Stimulated activated CD4-positive, alpha-beta T cell treated with anti-CD3 and anti-CD28 coated beads, Interleukin-4, amount 100 ng/mL, for 24 hours (primary cell): Measurements from ENCODE around the gene PRKCA.
"Not testable (repeated sequence)": the region's sequence is repeated elsewhere in the genome, so short reads cannot be mapped to it uniquely, and the experiment has no call there.

Experiments used
- DNase-seq: peaks from one replicate; pipeline ENCODE4 v3.0.0-alpha.2; 2020

Gene PRKCA

DNA sequence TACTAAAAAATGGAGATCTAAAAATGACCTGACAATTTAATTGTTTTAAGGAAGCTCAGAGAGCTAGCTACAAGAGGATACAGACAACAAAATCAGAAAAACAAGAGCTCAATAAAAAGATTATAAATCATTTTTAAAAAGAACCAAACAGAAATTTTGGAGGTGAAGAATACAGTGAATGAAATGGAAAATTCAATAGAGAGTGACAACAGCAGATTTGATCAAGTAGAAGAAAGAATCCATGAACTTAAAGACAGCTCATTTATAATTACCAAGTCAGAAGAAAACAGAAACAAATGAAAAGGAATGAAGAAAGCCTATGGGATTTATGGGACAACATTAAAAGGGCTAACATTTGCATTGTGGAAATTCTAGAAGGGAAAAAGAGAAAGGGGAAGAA is 395.9 kb downstream of the PRKCA start:
- DNase-seq = no peak

DNA sequence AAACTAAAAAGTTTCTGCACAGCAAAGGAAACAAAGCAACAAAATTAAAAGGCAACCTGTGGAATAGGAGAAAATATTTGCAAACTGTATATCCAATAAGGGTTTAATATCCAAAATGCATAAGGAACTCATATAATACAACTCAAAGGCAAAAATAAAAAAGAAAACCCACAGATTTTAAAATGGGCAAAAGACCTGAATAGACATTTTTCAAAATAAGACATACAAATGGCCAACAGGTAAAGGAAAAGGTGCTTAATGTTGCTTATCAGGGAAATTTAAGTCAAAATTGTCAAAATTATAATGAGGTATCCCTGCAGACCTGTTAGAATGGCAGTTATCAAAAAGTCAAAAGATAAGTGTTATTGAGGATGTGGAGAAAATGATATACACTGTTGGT is 399.0 kb downstream of the PRKCA start:
- no peak for DNase-seq

DNA sequence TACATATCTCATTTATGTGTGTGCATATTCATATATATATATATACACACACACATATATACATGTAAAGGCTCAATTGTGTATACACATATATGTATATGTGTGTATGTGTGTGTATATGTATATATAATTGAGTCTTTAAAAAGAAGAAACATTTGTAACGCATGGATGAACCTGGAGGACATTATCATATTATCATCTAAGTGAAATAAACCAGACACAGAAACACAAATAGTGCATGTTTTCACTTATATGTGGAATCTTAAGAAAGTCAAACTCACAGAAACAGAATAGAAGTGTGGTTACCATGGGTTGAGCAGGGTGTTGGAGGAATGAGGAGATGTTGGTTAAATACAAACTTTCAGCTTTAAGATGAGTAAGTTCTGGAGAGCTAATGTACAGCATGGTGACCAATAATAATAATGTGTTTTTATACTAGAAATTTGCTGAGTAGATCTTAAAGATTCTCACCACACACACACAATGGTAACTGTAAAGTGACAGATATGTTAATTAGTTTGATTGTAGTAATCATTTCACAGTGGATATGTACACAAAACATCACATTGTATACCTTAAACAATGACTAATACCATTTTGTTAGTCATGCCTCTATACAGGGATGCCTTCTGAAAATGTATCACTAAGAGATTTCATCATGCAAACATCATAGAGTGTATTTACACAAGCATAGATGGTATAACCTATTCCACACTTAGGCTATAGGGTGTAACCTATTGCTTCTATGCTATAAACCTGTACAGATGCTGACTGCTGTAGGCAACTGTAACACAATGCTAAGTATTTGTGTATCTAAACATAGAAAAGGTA is 399.9 kb downstream of the PRKCA start:
- no peak for DNase-seq

DNA sequence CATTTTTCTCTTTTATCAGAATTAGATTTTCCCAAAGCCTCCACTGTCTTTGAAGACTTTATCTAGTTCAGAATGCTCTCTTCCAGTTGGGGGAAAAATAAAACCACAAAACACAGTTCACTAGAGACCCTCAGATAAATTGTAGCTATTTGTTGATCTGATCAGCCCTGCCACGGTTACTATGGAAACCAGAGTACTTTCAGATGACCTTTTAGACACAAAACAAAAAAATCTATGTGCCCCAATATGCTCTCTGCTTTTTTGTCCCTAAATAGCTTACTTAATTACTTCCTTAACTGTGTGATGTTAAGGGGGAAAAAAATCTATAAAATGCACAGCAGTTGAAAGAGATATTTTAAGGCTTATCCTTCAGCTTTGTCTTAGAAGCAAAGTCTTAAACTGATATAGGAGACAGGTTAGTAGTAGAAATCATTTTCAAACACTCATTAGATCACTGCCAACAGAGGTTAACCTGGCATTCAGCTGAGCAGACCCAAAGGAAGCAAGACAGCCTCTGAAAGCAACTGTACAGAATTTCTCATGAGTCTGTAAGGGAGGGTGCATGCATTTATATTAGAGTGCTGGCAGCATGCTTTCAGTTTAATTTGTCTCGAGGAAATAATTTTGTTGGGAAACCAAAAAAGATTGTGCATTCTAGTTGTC is 402.6 kb downstream of the PRKCA start:
- DNase-seq = no peak

DNA sequence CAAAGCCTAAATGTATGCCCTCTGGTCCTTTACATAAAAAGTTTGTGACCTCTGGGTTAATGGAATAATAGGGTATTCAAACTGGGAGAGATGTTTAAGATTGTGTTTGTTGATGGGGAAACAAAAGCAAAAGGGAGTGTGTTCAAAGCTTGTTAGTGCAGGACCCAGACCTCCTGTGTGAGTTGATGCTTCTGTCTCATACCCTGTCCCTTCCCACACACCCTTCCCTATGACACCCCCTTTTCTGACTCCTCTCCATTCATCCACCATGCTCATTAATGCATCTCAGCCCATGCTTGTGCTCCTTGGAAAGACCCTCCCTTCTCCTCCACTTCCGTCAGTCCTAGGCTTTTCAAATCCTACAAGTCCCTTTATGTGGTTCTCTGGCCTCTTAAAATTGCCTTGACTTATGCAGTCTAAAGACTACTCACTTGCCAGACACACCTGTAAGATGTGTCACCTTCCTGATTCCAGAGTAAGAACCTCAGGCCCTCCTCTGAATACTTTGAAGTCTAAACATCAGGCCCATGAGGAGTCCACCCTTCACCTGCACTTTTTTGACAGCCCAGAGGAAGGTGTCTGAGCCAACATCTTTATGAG is 404.5 kb downstream of the PRKCA start:
- no peak for DNase-seq

DNA sequence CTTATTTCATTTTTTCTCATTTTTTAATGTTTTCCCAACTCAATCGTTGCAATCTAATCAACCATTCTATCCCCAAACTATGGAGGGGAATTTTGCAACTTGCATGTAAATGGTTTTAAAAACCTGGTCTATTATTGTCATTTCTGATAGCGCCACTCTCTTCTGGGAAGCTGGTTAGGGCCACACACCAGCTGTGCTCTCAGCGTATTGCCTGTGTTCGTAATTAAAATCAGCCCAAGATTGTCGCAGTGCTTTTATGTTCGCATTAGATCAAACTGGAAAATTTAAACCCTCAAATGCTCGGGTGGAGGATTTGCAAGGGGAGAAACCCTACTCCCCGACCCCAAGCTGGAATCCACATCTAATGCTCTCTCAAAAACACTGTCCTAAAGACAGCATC is 409.0 kb downstream of the PRKCA start:
- DNase-seq = no peak

DNA sequence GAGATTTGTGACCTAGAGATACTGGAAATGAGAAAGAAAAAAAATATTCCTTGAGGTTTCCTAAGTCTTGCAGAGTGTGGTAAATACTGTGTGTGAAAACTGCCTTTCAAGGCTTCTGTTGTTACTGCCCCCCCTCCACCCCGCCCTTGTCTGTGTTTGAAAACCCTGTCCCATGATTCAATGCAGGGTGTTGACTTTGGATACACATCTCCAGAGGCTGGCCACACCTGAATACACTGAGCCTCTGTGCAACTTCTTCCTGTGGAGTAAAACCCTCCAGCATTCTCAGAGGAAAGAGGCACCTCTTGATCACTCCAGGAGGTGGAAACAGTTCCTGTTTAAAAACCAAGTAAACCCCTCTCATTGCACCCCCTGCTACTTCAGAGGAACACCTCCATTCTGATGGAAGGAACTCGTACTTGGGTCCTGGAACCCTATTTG is 409.5 kb downstream of the PRKCA start:
- DNase-seq = no peak

DNA sequence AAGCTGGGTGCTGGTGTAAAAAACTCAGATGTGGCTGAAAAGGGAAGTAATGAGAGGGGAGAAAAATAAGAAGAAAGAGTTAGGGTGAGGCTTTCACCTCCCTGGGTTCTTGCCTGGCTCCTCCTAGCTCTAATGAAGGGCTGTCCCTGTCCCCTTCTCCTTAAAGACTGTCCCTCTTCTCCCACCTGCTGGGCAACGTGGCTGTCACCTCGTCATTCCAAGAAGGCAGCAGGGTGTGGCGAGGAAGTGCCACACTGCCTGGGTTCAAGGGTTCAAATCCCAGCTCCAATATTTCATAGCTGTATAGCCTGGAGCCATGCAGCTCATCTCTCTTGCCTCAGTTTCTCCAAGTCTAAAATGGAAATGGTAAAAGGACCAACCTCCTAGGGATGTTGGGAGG is 410.0 kb downstream of the PRKCA start:
- no peak for DNase-seq

DNA sequence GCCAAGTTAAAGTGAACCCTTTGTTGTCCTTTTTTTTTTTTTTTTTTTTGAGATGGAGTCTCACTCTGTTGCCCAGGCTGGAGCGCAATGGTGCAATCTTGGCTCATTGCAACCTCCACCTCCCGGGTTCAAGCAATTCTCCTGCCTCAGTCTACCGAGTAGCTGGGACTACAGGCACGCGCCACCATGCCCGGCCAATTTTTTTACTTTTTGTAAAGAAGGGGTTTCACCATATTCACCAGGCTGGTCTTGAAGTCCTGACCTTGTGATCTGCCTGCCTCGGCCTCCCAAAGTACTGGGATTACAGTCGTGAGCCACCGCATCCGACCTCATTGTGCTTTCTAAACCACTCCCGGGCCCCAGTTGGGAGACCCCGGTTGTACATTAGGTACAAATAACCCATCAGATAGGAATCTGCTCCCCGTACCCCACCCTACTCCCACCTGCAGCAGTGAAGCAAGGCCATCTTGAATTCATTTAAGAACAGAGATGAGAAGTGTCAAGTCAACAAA is 410.7 kb downstream of the PRKCA start:
- DNase-seq = not testable (repeated sequence)

DNA sequence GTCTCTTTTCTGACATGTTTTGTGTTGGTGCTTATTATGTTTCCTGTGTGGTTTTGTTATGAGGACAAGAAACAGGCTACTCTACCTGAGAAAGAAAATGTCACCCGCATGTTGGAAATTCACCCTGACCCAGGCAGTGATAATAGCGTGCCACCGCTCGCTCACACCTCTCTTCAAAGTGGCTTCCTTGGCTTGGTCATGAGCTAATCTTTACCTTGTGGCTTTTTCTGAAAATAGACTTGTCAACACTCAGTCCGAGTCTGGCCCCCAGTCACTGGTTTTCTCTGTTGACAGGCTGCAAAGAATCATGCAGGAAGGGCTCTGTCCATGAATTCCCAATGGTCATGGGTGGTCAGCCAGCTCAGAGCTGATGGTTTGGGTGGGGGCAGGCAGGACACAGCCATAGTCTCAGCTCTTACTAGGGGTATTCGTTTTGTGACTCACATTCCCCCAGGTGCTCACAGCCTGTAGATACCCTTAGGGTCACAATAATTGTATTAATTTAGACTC is 411.2 kb downstream of the PRKCA start:
- DNase-seq = peak; percentile 14

DNA sequence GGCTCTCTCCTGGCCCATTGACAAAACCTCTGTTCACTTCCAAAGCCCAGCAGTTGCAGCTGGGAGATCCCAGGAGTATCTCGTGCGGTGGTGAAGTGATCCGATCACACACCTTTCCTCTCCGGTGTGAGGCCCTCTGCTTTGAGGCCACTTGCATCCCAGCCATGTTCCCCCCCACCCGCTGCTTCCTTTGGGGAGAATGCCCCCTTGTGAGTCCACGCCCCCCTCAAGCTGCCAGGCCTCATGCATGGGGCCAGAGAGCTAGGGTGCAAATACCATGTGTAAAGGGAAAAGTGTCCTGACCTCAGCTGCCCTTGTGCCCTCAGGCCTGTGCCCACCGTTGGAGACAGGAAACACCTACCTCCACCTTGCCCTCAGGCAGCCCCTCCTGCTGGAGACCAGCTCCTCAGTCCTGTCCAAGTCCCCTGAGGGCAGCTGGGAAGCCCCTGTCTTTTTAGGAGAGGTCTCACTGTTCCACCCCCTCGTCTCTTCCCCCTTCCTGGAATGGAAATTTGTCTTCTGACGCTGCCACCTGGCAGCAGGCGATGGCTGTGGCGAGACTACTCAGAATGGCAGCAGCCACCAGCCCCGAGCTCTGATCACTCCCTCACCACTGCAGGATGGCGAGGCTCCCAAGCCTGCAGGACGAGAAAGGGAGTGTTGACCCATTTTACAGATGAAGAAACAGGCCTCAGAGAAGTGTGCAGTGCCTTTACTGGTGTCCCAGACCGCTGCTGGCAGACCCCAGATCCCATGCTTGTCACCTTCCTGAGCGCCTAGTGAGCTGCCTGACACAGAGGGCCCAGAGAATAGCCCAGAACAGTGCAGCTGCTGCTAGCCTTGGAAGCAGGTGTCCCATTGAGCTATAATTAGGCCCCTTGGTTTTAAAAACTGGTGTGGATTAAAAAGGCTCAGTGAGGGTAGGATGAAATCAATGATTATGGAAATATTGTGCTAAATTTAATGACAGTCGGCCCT is 411.9 kb downstream of the PRKCA start:
- DNase-seq = no peak

DNA sequence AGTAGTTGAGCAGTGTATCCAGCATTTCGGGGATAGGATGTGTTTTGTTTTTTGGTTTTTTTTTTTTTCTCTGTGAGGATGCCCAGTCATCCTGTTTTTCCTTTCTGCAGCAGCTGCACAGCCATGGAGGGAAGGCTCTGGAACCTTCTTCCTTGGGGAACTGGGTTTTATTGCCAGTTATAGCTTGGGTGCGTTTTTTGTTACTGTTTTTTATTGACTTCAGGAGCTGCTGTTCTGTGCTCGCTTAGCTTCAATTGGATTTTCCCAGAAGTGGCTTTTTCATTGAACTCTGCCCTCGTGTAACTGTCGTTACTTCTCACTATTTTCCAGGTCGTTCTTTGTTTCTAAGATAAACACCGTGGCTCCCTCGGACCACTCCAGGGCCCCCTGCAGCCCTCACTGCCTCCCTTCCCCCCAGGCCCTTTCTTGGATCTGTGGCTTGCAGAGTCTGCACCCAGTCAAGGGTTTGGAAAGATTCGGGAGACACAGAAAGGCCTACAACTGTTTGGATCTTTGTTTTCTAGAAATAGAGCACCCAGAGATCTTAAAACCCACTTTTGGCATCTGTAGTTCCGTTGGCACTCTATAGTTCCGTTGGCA is 412.8 kb downstream of the PRKCA start:
- no peak for DNase-seq

DNA sequence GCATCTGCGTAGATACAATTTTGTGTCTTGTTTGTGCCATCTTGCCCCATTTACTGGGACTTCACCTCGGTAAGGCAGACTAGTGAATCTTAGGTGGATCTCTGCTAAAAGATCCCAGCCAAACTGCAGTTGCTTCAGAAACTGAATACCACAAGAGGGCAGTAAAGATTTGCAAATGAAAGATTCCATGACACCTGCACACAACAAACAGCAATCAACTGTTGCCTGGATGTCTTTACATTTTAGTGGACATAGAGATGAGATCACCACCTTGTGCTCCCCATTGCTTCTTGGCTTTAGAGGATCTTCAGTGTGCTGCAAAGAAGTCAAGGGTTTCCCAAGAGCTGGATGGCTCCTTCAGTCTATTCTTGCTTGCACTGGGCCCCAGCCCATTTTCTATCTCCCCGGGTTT is 413.3 kb downstream of the PRKCA start:
- DNase-seq = no peak

DNA sequence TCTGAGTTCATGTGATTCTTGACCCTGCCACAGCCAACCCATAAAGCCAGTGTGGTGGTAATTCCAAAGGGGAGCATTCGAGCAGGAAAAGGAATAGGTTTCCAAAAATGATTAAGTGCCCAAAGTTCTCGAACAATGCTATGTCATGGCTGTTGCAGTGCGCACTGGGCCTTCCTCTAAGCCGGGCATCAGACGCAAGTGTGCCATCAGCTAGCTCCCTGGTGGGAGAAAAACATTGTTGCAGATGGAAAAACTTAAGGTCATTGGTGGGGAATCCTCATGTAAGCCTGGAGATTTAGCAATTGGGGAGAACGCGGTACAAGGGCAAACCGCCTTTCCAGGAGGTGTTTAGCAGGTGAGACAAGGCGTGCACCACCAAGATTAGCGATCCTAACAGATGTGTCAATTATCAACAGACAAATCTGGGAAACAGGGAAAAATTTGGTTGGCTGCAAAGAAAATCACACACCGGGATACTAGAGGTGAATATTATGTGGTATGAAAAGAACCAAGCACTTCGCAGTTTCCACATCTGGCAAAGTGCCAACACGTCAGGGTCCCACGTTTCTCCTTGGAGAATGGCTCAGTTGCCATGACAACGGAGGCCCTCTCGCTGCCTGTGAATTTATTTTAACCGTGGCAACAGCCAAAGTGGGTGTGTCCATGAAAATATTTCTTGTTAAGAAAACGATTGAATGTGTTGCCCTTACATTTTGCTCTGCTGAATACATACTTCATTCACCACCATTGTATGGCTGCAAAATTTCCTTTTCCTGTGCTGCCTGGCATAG is 414.0 kb downstream of the PRKCA start:
- no peak for DNase-seq

DNA sequence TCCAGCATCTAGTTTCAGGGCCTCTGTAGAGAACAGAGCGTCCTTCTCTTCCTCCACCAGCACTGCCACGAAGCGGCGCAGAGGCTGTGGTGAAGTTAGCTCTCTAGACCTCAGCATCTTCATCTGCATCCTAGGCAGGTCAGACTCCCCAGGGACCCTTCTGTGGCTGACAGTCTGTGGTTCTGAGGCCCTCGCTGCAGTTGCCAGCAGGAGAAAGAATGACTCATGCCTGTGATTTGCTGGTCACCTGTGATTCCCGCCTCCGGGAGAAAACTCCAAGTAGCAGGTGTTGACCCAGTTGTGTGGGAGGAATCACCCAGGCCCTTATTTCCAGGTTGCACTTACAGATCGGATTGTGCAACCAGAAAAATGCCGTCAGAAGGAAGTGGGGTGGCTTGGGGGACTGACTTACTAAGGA is 415.2 kb downstream of the PRKCA start:
- no peak for DNase-seq

DNA sequence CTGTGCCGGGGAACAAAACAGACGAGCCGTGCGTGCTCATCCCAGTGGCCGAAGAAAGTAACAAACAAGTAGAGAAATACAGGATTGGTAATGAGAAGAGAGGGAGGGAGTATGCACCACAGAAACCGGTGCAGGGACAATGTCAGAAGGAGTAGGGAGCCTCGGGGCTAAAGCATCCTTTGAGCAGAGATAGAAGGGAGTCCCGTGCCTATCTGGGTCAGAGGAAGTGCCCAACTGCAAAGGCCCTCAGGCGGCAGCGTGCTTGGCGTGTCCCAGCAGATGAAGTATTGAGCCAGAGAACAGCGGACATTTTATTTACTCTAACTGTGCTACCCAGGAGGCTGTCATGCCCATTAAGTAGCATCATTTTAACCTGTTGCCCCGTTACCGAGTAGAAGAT is 417.6 kb downstream of the PRKCA start:
- no peak for DNase-seq

DNA sequence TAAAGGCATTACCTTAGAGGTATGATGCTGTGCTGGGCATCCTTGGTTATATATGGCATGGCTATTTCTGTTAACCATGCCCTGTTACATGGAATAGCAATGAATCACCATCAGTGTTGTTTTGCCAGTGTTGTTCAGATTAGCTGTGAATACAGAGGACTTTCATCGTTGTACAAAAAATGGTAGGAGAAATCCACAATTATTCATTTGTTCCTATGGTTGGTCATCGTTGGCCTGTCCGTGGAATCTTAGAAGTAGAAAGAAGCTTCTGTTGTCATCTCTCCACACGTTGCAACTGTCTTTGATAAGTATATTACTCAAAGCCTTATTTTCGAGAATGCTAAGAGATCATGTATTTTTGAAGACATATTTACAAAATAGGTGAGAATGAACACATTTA is 418.2 kb downstream of the PRKCA start:
- no peak for DNase-seq

DNA sequence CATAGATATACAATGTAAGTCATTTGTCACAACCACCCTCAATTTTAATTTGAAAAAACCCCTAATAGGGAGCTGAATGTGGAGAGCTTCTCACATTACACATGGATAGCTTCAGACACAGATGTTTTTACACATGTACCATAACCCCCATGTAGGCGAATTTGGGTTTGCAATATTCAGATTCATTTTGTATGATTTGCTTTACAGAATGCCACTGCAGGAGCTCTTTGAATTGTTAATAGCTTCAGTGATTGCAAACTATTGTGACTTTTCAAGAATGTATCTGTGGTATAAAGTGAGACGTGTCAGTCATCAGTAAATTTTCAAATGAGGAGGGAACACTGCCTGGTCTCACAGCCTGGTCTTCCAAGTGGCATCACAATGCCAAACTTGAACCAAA is 419.9 kb downstream of the PRKCA start:
- DNase-seq = no peak

DNA sequence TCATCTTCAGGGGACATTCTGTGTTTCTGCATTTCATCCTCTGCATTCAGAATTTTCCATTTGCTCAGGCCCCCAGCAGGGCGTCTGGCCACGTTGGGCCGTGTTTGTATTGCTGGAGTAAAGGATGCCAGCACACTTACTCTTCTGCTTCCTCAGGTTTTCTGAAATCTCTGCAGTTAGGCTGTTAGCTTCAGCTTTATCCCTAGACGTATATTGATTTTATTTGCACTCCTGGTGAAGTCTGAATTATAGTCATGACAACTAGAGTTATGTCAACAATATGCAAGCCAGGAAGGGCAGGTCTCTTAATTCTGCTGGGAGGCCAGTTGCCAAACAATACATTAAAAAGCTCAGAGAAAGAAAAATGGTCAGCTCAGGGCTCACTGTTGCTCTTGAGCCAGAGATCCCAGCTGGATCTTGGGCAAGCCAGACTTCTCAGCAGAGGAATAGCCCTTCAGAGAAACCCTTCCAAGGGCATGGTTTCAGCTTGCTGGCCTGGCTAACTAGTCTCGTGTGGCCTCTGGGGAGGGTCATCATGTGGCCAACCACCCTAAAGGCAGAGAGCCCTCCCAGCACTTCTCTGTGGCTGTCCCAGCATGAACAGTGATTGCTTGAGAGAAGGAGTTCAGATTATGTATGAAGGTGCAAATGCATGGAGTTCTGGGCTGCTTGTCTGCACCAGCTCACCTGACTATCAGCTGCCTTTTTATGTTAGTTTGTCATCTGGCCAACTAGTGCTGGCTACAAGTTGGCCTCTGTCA is 422.3 kb downstream of the PRKCA start:
- DNase-seq = no peak

DNA sequence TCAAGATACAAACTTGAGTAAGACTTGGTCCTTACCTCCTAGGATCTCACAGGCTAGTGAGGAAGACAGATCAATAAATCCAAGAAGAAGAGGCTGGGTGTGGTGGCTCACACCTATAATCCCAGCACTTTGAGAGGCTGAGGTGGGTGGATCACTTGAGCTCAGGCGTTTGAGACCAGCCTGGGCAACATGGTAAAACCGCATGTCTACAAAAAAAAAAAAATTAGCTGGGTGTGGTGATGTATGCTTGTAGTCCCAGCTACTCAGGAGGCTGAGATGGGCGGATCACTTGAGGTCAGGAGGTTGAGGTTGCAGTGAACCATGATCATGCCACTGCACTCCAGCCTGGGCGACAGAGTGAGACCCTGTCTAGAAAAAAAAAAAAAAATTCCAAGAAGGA is 423.0 kb downstream of the PRKCA start:
- DNase-seq = not testable (repeated sequence)
